Activated CD4-positive, alpha-beta memory T cell treated with anti-CD3 and anti-CD28 coated beads, Interleukin-2, amount 10 ng/mL, durations not matched to agents 7 days and 5 days (primary cell): Measurements from ENCODE around the gene KBTBD13. TPM values are rescaled to one million over a fixed set of nuclear protein-coding genes. Genes with fewer than 3 reads are reported as not detected.

Source experiments
- CTCF ChIA-PET: fragments of 350-600 bp; sonication (Branson Sonifier 250); formaldehyde crosslinking; loops from one replicate; lab custom pipeline; 2021; ENCODE audit warnings: antibody characterized with exemption, inconsistent platforms; lab: Charles Lee
- POLR2A ChIA-PET: fragments of 350-600 bp; sonication (Branson Sonifier 250); formaldehyde crosslinking; loops from one replicate; lab custom pipeline; 2021; ENCODE audit warnings: antibody characterized with exemption; lab: Charles Lee
- DNase-seq: peaks from one replicate; pipeline ENCODE4 v3.0.0-alpha.2; 2020
- H3K27ac Mint-ChIP-seq: one replicate; pipeline ENCODE4 v1.8.0; 2021; ENCODE audit warnings: mild to moderate bottlenecking, mixed read lengths
- H3K27me3 Mint-ChIP-seq: one replicate; pipeline ENCODE4 v1.8.0; 2021; ENCODE audit warnings: mixed read lengths
- H3K36me3 Mint-ChIP-seq: one replicate; pipeline ENCODE4 v1.8.0; 2021; ENCODE audit warnings: low read depth, mixed read lengths
- H3K4me1 Mint-ChIP-seq: one replicate; pipeline ENCODE4 v1.8.0; 2021; ENCODE audit warnings: mixed read lengths
- H3K4me3 Mint-ChIP-seq: one replicate; pipeline ENCODE4 v1.8.0; 2021; ENCODE audit warnings: mild to moderate bottlenecking, mixed read lengths
- H3K9me3 Mint-ChIP-seq: one replicate; pipeline ENCODE4 v1.8.0; 2021; ENCODE audit warnings: mixed read lengths
- total RNA-seq, 2 experiments: library from RNA; stranded (reverse); gene quantifications; one replicate each; pipeline ENCODE4 v1.2.3, GENCODE V29; 2021

Gene KBTBD13
- total RNA-seq, 2 experiments from 2014 or later: not detected

DNA sequence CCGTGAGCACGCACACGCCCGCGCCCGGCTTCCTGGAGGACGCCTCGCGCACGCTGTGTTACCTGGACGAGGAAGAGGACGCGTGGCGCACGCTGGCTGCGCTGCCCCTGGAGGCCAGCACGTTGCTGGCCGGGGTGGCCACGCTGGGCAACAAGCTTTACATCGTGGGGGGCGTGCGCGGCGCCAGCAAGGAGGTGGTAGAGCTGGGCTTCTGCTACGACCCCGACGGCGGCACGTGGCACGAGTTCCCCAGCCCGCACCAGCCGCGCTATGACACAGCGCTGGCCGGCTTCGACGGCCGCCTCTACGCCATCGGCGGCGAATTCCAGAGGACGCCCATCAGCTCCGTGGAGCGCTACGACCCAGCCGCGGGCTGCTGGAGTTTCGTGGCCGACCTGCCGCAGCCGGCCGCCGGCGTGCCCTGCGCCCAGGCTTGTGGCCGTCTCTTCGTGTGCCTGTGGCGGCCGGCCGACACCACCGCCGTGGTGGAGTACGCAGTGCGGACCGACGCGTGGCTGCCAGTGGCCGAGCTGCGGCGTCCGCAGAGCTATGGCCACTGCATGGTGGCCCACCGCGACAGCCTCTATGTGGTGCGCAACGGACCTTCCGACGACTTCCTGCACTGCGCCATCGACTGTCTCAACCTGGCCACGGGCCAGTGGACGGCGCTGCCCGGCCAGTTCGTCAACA lies 890 bp downstream of the KBTBD13 start:
- H3K27me3 Mint-ChIP-seq: peaks cover 22% of the 10 kb centered on the region
- no peak overlapping the region for H3K27ac Mint-ChIP-seq
- H3K9me3 Mint-ChIP-seq: no peaks in the 10 kb centered on the region
- POLR2A ChIA-PET: no interaction called here
- no peak overlapping the region for H3K4me3 Mint-ChIP-seq
- peaks cover 6% of the 10 kb centered on the region for H3K4me1 Mint-ChIP-seq
- no peaks in the 10 kb centered on the region for H3K36me3 Mint-ChIP-seq
- CTCF ChIA-PET: interaction anchor here (1.1 to 2.5 kb wide), 6 partner anchors 10 to 44 kb away, joined by 3 to 14 read pairs (median 8); no protein-coding TSS in a partner anchor
- no peak for DNase-seq

DNA sequence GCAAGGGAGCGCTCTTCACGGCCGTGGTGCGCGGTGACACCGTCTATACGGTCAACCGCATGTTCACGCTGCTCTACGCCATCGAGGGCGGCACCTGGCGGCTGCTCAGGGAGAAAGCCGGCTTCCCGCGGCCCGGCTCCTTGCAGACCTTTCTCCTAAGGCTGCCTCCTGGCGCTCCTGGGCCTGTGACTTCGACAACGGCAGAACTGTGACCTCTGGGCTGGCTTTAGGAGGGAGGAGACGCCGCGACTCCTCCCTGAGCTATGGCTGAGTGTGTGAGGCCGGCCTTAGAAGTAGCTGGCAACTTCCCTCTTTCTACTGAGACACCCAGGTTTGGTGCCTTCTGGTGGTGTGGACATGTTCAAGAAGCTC lies 1.4 kb downstream of the KBTBD13 start:
- peak; percentile 50 for DNase-seq
- no peaks in the 10 kb centered on the region for H3K9me3 Mint-ChIP-seq
- ChIA-PET CTCF (interaction anchor here (1.1 to 2.5 kb wide), 7 partner anchors 9 to 47 kb away, joined by 3 to 14 read pairs (median 8); no protein-coding TSS in a partner anchor), POLR2A (no interaction called here)
- peaks cover 11% of the 10 kb centered on the region for H3K4me1 Mint-ChIP-seq
- peaks cover 27% of the 10 kb centered on the region for H3K27me3 Mint-ChIP-seq
- no peak overlapping the region for H3K27ac Mint-ChIP-seq
- no peak overlapping the region for H3K4me3 Mint-ChIP-seq
- no peaks in the 10 kb centered on the region for H3K36me3 Mint-ChIP-seq

DNA sequence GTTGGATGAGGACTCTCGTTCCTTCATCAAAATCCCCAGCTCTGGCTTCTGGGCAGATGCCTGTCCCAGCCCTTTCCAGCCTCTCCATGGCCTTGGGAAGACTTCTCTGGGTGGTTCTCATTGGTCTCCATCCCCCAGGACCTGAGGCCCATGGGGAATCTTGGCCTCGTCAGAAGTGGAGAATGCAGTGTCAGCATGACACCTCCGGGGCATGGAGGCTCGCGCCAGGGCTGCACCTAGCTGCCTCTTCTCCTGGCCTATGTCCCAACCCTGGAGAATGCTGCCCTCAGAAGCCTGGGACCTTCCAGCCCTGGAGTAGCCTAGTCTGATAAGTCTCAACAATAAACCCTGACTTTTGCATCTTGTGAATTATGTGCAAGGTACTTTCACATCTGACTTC lies 3.0 kb downstream of the KBTBD13 start:
- Mint-ChIP-seq H3K27ac (no peak overlapping the region), H3K9me3 (no peaks in the 10 kb centered on the region), H3K36me3 (no peaks in the 10 kb centered on the region), H3K4me3 (no peak overlapping the region), H3K4me1 (peaks cover 13% of the 10 kb centered on the region), H3K27me3 (peaks cover 41% of the 10 kb centered on the region)
- ChIA-PET CTCF (interaction anchor here (1.5 to 2.2 kb wide), 2 partner anchors 27 to 46 kb away, joined by 3 to 7 read pairs; no protein-coding TSS in a partner anchor), POLR2A (no interaction called here)
- no peak for DNase-seq

DNA sequence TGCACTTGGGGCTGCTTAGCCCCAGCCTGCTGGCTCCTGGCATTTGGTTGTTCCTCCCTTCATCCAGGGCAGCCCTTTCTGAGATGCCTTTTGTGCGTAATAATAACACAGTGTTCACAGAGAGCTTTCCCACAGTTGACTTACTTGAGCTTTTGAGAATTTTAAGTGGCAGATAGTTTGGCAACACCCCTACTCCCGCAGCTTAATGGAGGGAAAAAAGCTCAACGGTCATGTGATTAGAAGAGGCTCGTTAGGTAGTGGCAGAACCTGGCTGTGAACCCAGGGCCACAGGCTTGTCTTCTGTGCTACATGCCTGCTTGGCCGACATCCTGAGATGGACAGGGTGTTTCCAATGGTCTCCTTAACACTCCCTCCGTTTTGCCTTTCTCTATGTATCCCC lies 4.7 kb downstream of the KBTBD13 start:
- ChIA-PET CTCF (interaction anchor here (1.5 to 1.6 kb wide), 2 partner anchors 47 to 135 kb away, joined by 3 read pairs; no protein-coding TSS in a partner anchor), POLR2A (interaction anchor here (1.0 kb wide), 1 partner anchor 206 kb away, joined by 3 read pairs; the partner anchor contains the start of gene PARP16)
- DNase-seq: no peak
- H3K36me3 Mint-ChIP-seq: no peaks in the 10 kb centered on the region
- H3K27me3 Mint-ChIP-seq: peaks cover 41% of the 10 kb centered on the region
- no peak overlapping the region for H3K27ac Mint-ChIP-seq
- no peaks in the 10 kb centered on the region for H3K9me3 Mint-ChIP-seq
- no peak overlapping the region for H3K4me3 Mint-ChIP-seq
- H3K4me1 Mint-ChIP-seq: peaks cover 13% of the 10 kb centered on the region

DNA sequence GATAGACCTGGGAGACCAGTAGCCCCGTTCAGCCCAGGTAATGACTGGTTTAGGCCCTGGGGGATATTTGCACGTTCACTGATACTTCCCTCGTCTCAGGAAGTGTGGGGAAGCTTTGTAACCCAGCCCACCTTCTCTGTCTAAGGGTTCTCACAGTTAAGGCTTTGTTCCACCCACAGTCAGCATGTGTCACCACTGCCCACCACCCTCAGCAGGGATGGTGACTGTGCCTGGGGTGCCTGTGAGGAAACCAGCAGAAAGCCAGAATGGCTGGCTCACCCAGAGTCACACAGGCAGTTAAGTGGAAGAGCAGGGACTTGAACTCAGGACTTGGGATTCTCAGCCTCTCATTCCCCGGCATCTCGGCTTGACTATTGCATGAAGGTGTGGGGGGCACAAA lies 5.2 kb downstream of the KBTBD13 start:
- Mint-ChIP-seq H3K27ac (no peak overlapping the region), H3K4me3 (no peak overlapping the region), H3K9me3 (no peaks in the 10 kb centered on the region), H3K36me3 (no peaks in the 10 kb centered on the region), H3K27me3 (peaks cover 38% of the 10 kb centered on the region), H3K4me1 (peaks cover 11% of the 10 kb centered on the region)
- no peak for DNase-seq
- CTCF ChIA-PET: interaction anchor here (1.6 kb wide), 1 partner anchor 135 kb away, joined by 3 read pairs; no protein-coding TSS in a partner anchor
- POLR2A ChIA-PET: interaction anchor here (1.0 kb wide), 1 partner anchor 205 kb away, joined by 3 read pairs; the partner anchor contains the start of gene PARP16

DNA sequence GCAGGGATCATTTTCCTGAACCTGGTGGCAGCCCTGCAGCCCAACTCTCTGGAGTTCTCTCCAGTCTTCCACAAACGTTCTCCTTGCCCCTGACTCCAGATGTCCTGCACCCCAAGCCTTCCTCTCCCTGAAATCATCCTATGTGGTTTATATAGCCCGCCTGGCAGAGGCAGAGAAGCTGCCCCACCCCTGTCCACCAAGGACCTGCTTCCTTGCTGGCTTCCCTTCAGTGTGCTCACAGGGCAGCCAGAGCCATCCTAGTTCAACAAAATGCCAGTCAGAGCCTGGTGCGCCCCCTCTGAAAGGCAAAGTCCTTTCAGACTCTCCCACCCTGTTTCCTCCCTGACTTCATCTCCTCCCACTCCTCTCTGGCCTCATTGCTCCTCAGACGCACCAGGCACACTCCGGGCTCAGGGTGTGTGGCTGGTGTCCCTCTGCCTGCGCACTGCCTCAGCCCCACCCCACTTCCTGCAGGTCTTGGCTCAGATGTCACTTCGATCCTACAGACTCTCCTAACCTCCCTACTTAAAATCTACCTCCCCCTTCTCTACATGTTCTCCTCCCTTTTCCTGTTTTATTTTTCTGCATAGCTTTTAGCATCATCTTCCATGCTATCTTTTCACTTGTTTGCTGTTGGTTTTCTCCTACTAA lies 5.9 kb downstream of the KBTBD13 start:
- peaks cover 11% of the 10 kb centered on the region for H3K4me1 Mint-ChIP-seq
- peak; percentile 38 for DNase-seq
- no peaks in the 10 kb centered on the region for H3K36me3 Mint-ChIP-seq
- no peak overlapping the region for H3K4me3 Mint-ChIP-seq
- ChIA-PET POLR2A (interaction anchor here (1.0 kb wide), 1 partner anchor 205 kb away, joined by 3 read pairs; the partner anchor contains the start of gene PARP16), CTCF (interaction anchor here (1.5 to 1.6 kb wide), 2 partner anchors 8 to 134 kb away, joined by 3 read pairs; no protein-coding TSS in a partner anchor)
- no peak overlapping the region for H3K27ac Mint-ChIP-seq
- H3K27me3 Mint-ChIP-seq: peaks cover 38% of the 10 kb centered on the region
- H3K9me3 Mint-ChIP-seq: no peaks in the 10 kb centered on the region

DNA sequence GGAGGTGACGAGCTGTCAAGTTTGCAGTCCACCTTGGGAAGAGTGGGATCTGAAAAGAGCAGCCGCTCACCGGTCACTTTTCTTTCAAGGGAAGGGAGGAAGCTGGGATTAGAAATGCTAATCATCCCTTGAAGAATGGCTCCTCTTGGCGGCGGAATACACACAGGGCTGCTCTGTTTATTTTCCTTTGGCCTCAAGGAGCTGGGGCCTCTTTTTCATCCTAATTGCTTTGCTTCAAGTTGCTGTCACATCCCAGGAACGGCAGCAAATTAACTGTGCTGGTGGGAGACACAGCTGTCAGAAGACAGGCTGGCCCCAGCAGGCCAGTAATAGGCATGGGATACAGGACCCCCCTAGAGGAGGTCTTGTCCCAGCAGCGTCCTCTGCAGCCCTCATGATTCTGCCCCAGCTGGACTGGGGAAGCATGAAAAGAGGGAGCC lies 6.7 kb downstream of the KBTBD13 start:
- ChIA-PET CTCF (interaction anchor here (0.6 to 1.5 kb wide), 2 partner anchors 9 to 355 kb away, joined by 3 read pairs; no protein-coding TSS in a partner anchor), POLR2A (no interaction called here)
- Mint-ChIP-seq H3K4me3 (no peak overlapping the region), H3K4me1 (peaks cover 11% of the 10 kb centered on the region), H3K9me3 (no peaks in the 10 kb centered on the region), H3K27ac (no peak overlapping the region), H3K36me3 (no peaks in the 10 kb centered on the region), H3K27me3 (peaks cover 32% of the 10 kb centered on the region)
- DNase-seq: no peak

DNA sequence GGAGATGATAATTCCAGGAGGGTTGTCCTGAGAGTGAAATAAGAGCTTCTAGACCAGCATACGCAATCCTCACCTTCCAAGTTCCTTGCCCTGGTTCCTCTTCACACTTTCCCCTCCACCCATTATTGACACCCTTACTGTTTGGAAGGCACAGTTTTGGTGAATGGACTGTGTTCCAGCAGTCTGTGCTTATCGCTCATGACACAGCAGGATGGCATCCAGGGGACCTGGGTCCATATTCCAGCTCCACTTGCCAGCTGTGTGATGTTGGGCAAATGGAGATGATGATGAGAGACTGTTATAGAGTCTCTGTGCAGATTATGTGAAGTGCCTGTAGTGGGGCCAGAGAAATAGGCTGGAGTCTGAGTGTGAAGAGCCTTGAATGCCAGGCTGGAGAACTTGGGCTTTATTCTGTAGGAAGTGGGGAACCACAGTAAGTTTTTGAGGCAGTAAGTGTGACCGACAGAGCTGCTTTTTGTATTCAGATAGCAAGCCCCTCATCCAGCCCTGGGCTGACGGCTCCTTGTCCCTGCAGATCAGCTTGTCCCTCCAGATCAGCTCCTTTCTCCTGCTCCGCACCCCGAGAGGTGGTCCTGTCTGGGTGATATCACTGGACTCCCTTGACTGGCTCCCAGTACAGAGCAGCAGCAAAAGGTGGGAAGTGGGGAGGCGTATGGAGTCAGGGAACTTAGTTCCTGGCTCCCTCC lies 8.1 kb downstream of the KBTBD13 start:
- ChIA-PET CTCF (no interaction called here), POLR2A (interaction anchor here (1.1 kb wide), 1 partner anchor 62 kb away, joined by 3 read pairs; no protein-coding TSS in a partner anchor)
- no peaks in the 10 kb centered on the region for H3K9me3 Mint-ChIP-seq
- peaks cover 11% of the 10 kb centered on the region for H3K4me1 Mint-ChIP-seq
- peaks cover 26% of the 10 kb centered on the region for H3K27me3 Mint-ChIP-seq
- no peaks in the 10 kb centered on the region for H3K36me3 Mint-ChIP-seq
- H3K4me3 Mint-ChIP-seq: no peak overlapping the region
- no peak overlapping the region for H3K27ac Mint-ChIP-seq
- no peak for DNase-seq

DNA sequence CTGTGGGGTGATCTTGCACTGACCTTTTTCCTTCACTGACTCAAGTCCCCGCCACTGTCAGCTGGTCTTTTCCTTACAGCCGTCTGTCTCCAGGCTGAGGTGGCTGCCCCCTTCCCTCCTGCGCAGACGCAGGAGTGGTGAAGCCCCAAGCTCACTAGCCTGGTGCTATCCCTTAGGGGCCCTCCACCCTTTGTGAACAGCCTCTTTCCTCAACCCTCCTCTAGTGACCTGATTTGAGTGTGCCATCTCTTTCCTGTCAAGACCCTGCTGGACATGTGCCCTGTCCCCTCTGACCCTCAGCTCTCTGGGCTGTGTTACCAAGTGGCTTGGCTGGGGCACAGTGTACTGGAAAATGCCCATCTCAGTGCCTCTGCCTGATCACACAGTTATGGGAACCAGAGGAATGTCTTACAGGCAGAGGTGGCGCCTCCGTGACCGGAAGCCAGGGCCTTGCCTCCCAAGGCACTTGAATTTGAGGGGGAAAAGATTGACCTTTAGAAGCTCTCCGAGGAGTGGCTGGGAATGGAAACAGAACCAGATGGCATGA lies 8.7 kb downstream of the KBTBD13 start:
- peaks cover 26% of the 10 kb centered on the region for H3K27me3 Mint-ChIP-seq
- no peak overlapping the region for H3K27ac Mint-ChIP-seq
- POLR2A ChIA-PET: no interaction called here
- CTCF ChIA-PET: interaction anchor here (1.1 kb wide), 1 partner anchor 31 kb away, joined by 3 read pairs; no protein-coding TSS in a partner anchor
- peaks cover 11% of the 10 kb centered on the region for H3K4me1 Mint-ChIP-seq
- DNase-seq: no peak
- H3K4me3 Mint-ChIP-seq: no peak overlapping the region
- no peaks in the 10 kb centered on the region for H3K36me3 Mint-ChIP-seq
- no peaks in the 10 kb centered on the region for H3K9me3 Mint-ChIP-seq

DNA sequence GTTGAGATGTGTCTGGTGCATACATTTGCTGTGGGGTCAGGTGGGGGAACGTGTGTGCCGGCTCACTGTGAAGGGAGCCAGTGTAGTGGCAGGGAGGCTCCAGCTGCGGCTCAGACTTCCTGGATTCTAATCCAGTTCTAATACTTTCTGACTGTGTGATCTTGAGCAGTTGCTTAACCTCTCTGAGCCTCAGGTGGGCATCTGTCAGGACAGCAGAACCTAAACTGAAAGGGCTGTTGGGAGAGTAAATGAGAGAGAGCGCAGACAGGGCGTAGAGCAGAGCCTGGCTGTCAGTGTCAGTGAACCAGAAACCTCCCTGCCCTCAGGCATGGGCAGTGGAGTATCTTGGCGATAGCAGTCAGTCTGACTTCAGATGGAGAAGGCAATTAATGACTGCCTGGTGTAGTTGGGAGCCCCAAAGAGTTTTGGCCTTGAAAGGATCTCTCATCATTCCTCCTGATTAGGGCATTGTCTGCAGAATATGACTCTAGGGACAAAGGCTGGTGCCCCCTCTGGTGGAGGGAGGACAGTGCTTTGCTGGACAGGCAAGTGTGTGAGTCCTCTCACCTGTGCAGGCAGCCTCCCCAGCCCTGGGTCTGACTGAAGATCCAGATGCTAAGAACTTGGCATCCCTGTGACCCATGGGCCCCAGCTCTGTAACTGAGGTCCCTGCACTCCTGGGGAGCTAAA lies 9.6 kb downstream of the KBTBD13 start:
- Mint-ChIP-seq H3K27me3 (peaks cover 23% of the 10 kb centered on the region), H3K9me3 (no peaks in the 10 kb centered on the region), H3K4me3 (no peak overlapping the region), H3K27ac (no peak overlapping the region), H3K4me1 (peaks cover 11% of the 10 kb centered on the region), H3K36me3 (no peaks in the 10 kb centered on the region)
- no peak for DNase-seq
- POLR2A ChIA-PET: no interaction called here
- CTCF ChIA-PET: interaction anchor here (0.8 to 2.0 kb wide), 6 partner anchors 8 to 284 kb away, joined by 3 to 8 read pairs (median 3); no protein-coding TSS in a partner anchor

DNA sequence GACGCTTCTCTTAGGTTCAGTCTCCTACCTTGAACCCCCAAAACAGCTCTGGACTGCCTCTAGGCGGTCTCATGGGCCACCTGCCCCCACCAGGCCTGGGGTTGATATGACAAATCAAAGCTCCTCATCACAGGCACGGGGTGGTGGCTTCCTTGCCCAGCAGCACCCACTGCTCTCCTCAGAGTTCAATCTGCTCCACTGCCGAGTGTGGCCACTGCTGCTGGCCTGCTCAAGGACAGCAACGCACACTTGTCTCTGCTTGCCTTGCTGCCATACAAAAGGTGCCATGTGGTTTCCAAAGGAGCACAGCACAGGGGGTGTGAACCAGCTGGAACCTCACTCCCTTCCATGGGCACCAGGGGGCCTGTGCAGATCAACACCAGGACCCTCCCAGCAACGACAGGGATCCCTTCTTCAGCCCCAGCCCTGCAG lies 10.2 kb downstream of the KBTBD13 start:
- no peak for DNase-seq
- ChIA-PET POLR2A (no interaction called here), CTCF (interaction anchor here (0.8 to 2.0 kb wide), 7 partner anchors 9 to 284 kb away, joined by 3 to 8 read pairs (median 3); no protein-coding TSS in a partner anchor)
- H3K4me1 Mint-ChIP-seq: peaks cover 11% of the 10 kb centered on the region
- no peak overlapping the region for H3K4me3 Mint-ChIP-seq
- peaks cover 23% of the 10 kb centered on the region for H3K27me3 Mint-ChIP-seq
- no peaks in the 10 kb centered on the region for H3K36me3 Mint-ChIP-seq
- no peaks in the 10 kb centered on the region for H3K9me3 Mint-ChIP-seq
- no peak overlapping the region for H3K27ac Mint-ChIP-seq

DNA sequence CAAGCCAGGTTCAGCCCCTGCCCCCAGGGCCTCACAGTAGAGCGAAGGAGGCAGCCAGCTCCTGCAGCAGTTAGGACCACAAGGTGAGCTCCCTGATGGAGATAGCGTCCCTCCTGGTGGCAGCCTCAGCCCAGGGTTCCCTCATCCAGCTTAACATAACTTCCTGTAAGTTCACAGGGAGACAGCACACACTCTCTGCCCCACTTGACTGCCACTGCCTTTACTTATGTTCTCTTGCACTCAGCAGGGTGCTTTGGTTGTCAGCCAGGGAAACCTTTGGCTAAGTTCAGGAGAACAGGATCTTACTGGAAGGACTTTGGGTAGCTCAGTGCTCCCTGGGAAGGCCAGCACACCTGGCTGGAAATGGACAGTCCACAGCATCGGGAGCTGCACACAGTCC lies 10.9 kb downstream of the KBTBD13 start:
- Mint-ChIP-seq H3K4me1 (peaks cover 7% of the 10 kb centered on the region), H3K27ac (no peak overlapping the region), H3K4me3 (no peak overlapping the region), H3K9me3 (no peaks in the 10 kb centered on the region), H3K27me3 (peaks cover 22% of the 10 kb centered on the region), H3K36me3 (no peaks in the 10 kb centered on the region)
- CTCF ChIA-PET: interaction anchor here (0.9 to 2.0 kb wide), 5 partner anchors 10 to 285 kb away, joined by 3 to 8 read pairs (median 3); no protein-coding TSS in a partner anchor
- no peak for DNase-seq
- POLR2A ChIA-PET: no interaction called here
